ENCODE data around the gene COA8. TPM values are rescaled to one million over a fixed set of nuclear protein-coding genes. Genes with fewer than 3 reads are reported as not detected.

Gene COA8
- total and polyA plus RNA-seq, 2 of the 8 experiments (the other 6 are each of a cell fraction or from before 2014, with no cell fraction given): 7.1 to 35.5 TPM

GRCh38 chr14:103519837-103520212 is 42.9 kb upstream of the COA8 start:
- Histone ChIP-seq H4K91ac (replicated peaks; ENCODE audit: insufficient read length, low read length) (no peak overlapping the region), H3K18ac (ENCODE audit: extremely low read depth, low read length) (no peak overlapping the region), H3K4me3 (ENCODE audit: extremely low read depth in 1 of 4, insufficient read depth in 2 of 4, low read depth in 3 of 4, low read length in 4 of 4) (no peak overlapping the region), H3K36me3 (ENCODE audit: control insufficient read depth in 2 of 4, insufficient read depth in 4 of 4, low read length in 3 of 4) (peaks cover 8 to 23% (median 17%) of the 10 kb centered on the region in 4 experiments; a peak in 7 of 8 replicates), H2BK5ac (ENCODE audit: low read depth, low read length) (0 out of 2 replicates have a peak overlapping the region, but pooled peaks have one; percentile 27), H3K27me3 (replicated peaks in 1 of 4; ENCODE audit: control insufficient read depth in 3 of 4, extremely low read depth in 1 of 4, insufficient read depth in 3 of 4, low read length in 3 of 4) (peaks cover 3 to 17% (median 13%) of the 10 kb centered on the region in 4 experiments), H3K56ac (replicated peaks; ENCODE audit: insufficient read length, low read depth, low read length) (no peak overlapping the region), H2BK15ac (ENCODE audit: low read length) (no peak overlapping the region), H4K8ac (ENCODE audit: extremely low read depth, insufficient read depth, low read length) (no peak overlapping the region), H3K4me2 (ENCODE audit: insufficient read depth in 1 of 2, low read depth in 2 of 2, low read length in 2 of 2) (peak overlapping the region; percentile 73 to 80; a peak in 1 of 4 replicates), H4K20me1 (replicated peaks in 1 of 2; ENCODE audit: control insufficient read depth in 1 of 2, insufficient read depth in 2 of 2, low read length in 2 of 2) (peaks cover 10 to 20% of the 10 kb centered on the region in 2 experiments), H4K5ac (ENCODE audit: insufficient read length, low read depth, low read length) (no peak overlapping the region), H3K23ac (ENCODE audit: insufficient read length) (no peak overlapping the region), H2BK120ac (replicated peaks; ENCODE audit: low read depth, low read length) (no peak overlapping the region), H3K23me2 (ENCODE audit: low read depth, low read length) (peaks cover 14% of the 10 kb centered on the region; the same call in 1 of the 2 replicates), H3K9me3 (ENCODE audit: insufficient read depth in 2 of 2, low read depth in 1 of 2, low read length in 1 of 2) (no peaks in the 10 kb centered on the region), H2AFZ (ENCODE audit: low read length) (no peak overlapping the region), H3K14ac (ENCODE audit: insufficient read length) (no peak overlapping the region), H2BK20ac (ENCODE audit: low read length) (no peak overlapping the region), H2BK12ac (ENCODE audit: low read depth, low read length) (no peak overlapping the region), H3K9ac (replicated peaks in 1 of 4; ENCODE audit: extremely low read depth in 1 of 4, low read depth in 3 of 4, low read length in 3 of 4) (no peak overlapping the region), H3K27ac (ENCODE audit: low read depth, low read length) (no peak overlapping the region), H3K79me2 (ENCODE audit: control insufficient read depth in 1 of 2, insufficient read depth in 2 of 2, low read length in 2 of 2) (peaks cover 0 to 2% of the 10 kb centered on the region in 2 experiments; a peak in 1 of 4 replicates), H3K79me1 (ENCODE audit: low read depth, low read length) (no peaks in the 10 kb centered on the region; the same call in 1 of the 2 replicates), H3K4me1 (replicated peaks in 1 of 4; ENCODE audit: control insufficient read depth in 3 of 4, insufficient read depth in 4 of 4, low read length in 3 of 4) (peaks cover 0 to 28% (median 19%) of the 10 kb centered on the region in 4 experiments; a peak in 6 of 7 replicates), H2AK5ac (ENCODE audit: low read depth, low read length) (no peak overlapping the region), H3K4ac (replicated peaks; ENCODE audit: insufficient read length, low read depth, low read length) (no peak overlapping the region)
- CTCF ChIA-PET (ENCODE audit: partially characterized antibody): interaction anchor here (0.6 to 31.3 kb wide), 9 partner anchors 10 to 194 kb away, joined by 3 to 921 read pairs (median 7); partner anchors contain the start of genes BAG5 and TRMT61A
- DNase-seq (ENCODE audit: low read depth in 1 of 2, low spot score in 2 of 2) (no peak), FAIRE-seq (no peak)
- 90% methylated on average over 20 of the region's 22 CpGs; no CpG with 5 or more reads in 1 of the 2 experiments for WGBS, 2 experiments (ENCODE audit: extremely low coverage in 1 of 2, insufficient coverage in 1 of 2, insufficient read length in 1 of 2, insufficient replicate concordance in 2 of 2, low coverage in 1 of 2, low lambda C conversion rate in 2 of 2, missing lambda C conversion rate in 1 of 2)
- POLR2A ChIA-PET (ENCODE audit: partially characterized antibody): interaction anchor here (1.3 to 12.6 kb wide), 6 partner anchors 9 to 175 kb away, joined by 3 to 844 read pairs (median 34); partner anchors contain the start of genes BAG5, COA8 and TRMT61A
- TF ChIP-seq SP1 (IDR thresholded peaks at IDR 0.05; ENCODE audit: low read depth, low read length): no peak
- TF ChIP-seq CREB1 (IDR thresholded peaks at IDR 0.05): no peak
- no peak for TF ChIP-seq SIX5 (IDR thresholded peaks at IDR 0.05; ENCODE audit: low read depth, low read length)
- TF ChIP-seq SP4 (IDR thresholded peaks at IDR 0.05; ENCODE audit: low read length): no peak
- no peak for TF ChIP-seq USF2 (IDR thresholded peaks at IDR 0.05; ENCODE audit: low read length)
- no peak for TF ChIP-seq NANOG (IDR thresholded peaks at IDR 0.05; ENCODE audit: insufficient read depth, low read depth, low read length, poor library complexity, severe bottlenecking)
- TF ChIP-seq HDAC6 (IDR thresholded peaks at IDR 0.05; ENCODE audit: low read depth, low read length): no peak
- no peak for TF ChIP-seq ATF2 (IDR thresholded peaks at IDR 0.05; ENCODE audit: low read length)
- no peak for TF ChIP-seq MAX (IDR thresholded peaks at IDR 0.05)
- TF ChIP-seq BACH1 (IDR thresholded peaks at IDR 0.05; ENCODE audit: low read length): no peak
- TF ChIP-seq NRF1 (IDR thresholded peaks at IDR 0.05; ENCODE audit: low read depth, low read length): no peak

Data from H1 (cell line).